ENCODE results near the gene SPG7. TPM values are rescaled to one million over a fixed set of nuclear protein-coding genes. Genes with fewer than 3 reads are reported as not detected.

Gene SPG7
- total and polyA plus RNA-seq, 2 of the 4 experiments (the other 2 are of a cell fraction): 94.6 to 96.8 TPM

GRCh38 chr16:89546781-89547180, 38.6 kb downstream of the SPG7 start:
- no peaks in the 10 kb centered on the region for H3K4me1 ChIP-seq (ENCODE audit: control insufficient read depth, insufficient read depth, low read length)
- H4K8ac ChIP-seq (ENCODE audit: low read depth in 2 of 2, low read length in 2 of 2): no peak overlapping the region
- H2BK120ac ChIP-seq (ENCODE audit: low read depth, low read length): no peak overlapping the region
- intact Hi-C loops (cut with micrococcal nuclease) (no loop called here), dilution Hi-C loops (cut with HindIII; ENCODE audit: low sequenced_read_pairs, unreplicated experiment) (no loop called here), in situ Hi-C loops (cut with MboI; ENCODE audit: low sequenced_read_pairs) (no loop called here)
- ChIA-PET CTCF (no interaction called here), POLR2A (ENCODE audit: unreplicated experiment) (no interaction called here)
- H2AFZ ChIP-seq (replicated peaks; ENCODE audit: low read length, poor library complexity): no peak overlapping the region
- H3K4me2 ChIP-seq (ENCODE audit: low read depth, low read length): no peak overlapping the region
- H3K23ac ChIP-seq (ENCODE audit: low read depth, low read length): no peak overlapping the region
- H3K9me1 ChIP-seq (ENCODE audit: insufficient read depth, low read length): no peaks in the 10 kb centered on the region
- no peak overlapping the region for H3K18ac ChIP-seq (ENCODE audit: low read depth, low read length)
- peaks cover 3 to 28% of the 10 kb centered on the region in 2 experiments; a peak in 2 of 4 replicates for H3K79me1 ChIP-seq (ENCODE audit: low read depth in 1 of 2, low read length in 2 of 2)
- no peak overlapping the region for H2AK9ac ChIP-seq (replicated peaks; ENCODE audit: low read depth, low read length, poor library complexity)
- H3K4ac ChIP-seq (ENCODE audit: low read depth, low read length): no peak overlapping the region
- H2AK5ac ChIP-seq (ENCODE audit: low read depth, low read length): no peak overlapping the region
- 80% methylated on average over 1 of the region's 19 CpGs; no CpG with 5 or more reads in 1 of the 2 experiments for WGBS, 2 experiments (ENCODE audit: extremely low coverage in 2 of 2, insufficient read length in 1 of 2)
- H3K14ac ChIP-seq (replicated peaks; ENCODE audit: low read depth, low read length): no peak overlapping the region
- no peak overlapping the region for H3K27ac ChIP-seq (ENCODE audit: insufficient read depth, low read length)
- H3K56ac ChIP-seq (ENCODE audit: extremely low read depth, insufficient read depth, low read length): no peak overlapping the region
- H2BK15ac ChIP-seq (ENCODE audit: low read depth, low read length): no peak overlapping the region
- H4K91ac ChIP-seq (ENCODE audit: insufficient read depth, low read depth, low read length): no peak overlapping the region
- H3K4me3 ChIP-seq (ENCODE audit: insufficient read depth, low read depth, low read length): no peak overlapping the region
- H4K20me1 ChIP-seq (ENCODE audit: insufficient read depth, low read length): no peaks in the 10 kb centered on the region
- H2BK20ac ChIP-seq (ENCODE audit: low read depth, low read length): no peak overlapping the region
- H2BK5ac ChIP-seq (ENCODE audit: low read depth, low read length, poor library complexity, severe bottlenecking): no peak overlapping the region
- H4K5ac ChIP-seq (ENCODE audit: low read depth, low read length): no peak overlapping the region
- no peaks in the 10 kb centered on the region for H3K27me3 ChIP-seq (ENCODE audit: control insufficient read depth, insufficient read depth, low read length)
- no peak overlapping the region for H3K9ac ChIP-seq (ENCODE audit: low read depth, low read length)
- BruUV-seq (replicated peaks): no TSS peak
- H3K36me3 ChIP-seq (ENCODE audit: control insufficient read depth, insufficient read depth, low read length): peaks cover 58% of the 10 kb centered on the region
- no peak for DNase-seq
- ATAC-seq (ENCODE audit: low read depth): no peak
- TF ChIP-seq SMC3 (IDR thresholded peaks at IDR 0.05; ENCODE audit: low read depth, low read length): no peak
- TF ChIP-seq RAD21 (IDR thresholded peaks at IDR 0.05; ENCODE audit: low read length): no peak
- no peak for TF ChIP-seq USF2 (IDR thresholded peaks at IDR 0.05; ENCODE audit: low read depth, low read length)
- no peak for TF ChIP-seq CTCF (conservative IDR thresholded peaks at IDR 0.05; ENCODE audit: low read depth, low read length)
- no peak for TF ChIP-seq ELK1 (IDR thresholded peaks at IDR 0.05; ENCODE audit: borderline replicate concordance, low read depth, low read length)
- H3K9me3 ChIP-seq (ENCODE audit: control insufficient read depth, insufficient read depth, low read length): no peaks in the 10 kb centered on the region

Data from IMR-90 (cell line).